MM.1S (cell line): ENCODE data around the gene CBFB.

Experiments used
- DNase-seq: peaks from one replicate; pipeline ENCODE4 v3.0.0-alpha.2; 2015
- H2AFZ ChIP-seq: fragments of 300-600 bp; sonication (generic); 2 replicates; pipeline ENCODE4 v1.6.0; 2016; ENCODE audit warnings: antibody characterized with exemption, low read length
- H3F3A ChIP-seq: fragments of 300-600 bp; sonication (generic); 2 replicates; pipeline ENCODE4 v1.6.1; 2016; ENCODE audit warnings: mild to moderate bottlenecking, antibody characterized with exemption, low read length, moderate library complexity, mixed read lengths; ENCODE audit not compliant: insufficient read depth
- H3K27ac ChIP-seq: fragments of 300-600 bp; sonication (generic); 2 replicates; pipeline ENCODE4 v1.5.1; 2016; ENCODE audit warnings: mild to moderate bottlenecking, low read length
- H3K27me3 ChIP-seq: fragments of 300-600 bp; sonication (generic); replicated peaks from 2 replicates; pipeline ENCODE4 v1.6.0; 2016; ENCODE audit warnings: low read length; ENCODE audit not compliant: insufficient read depth
- H3K36me3 ChIP-seq: fragments of 300-600 bp; sonication (generic); replicated peaks from 2 replicates; pipeline ENCODE4 v1.6.1; 2016; ENCODE audit warnings: mild to moderate bottlenecking, low read length, mixed read lengths; ENCODE audit not compliant: insufficient read depth
- H3K4me1 ChIP-seq: fragments of 300-600 bp; sonication (generic); 2 replicates; pipeline ENCODE4 v1.6.1; 2016; ENCODE audit warnings: low read length, mixed read lengths
- H3K4me2 ChIP-seq: fragments of 300-600 bp; sonication (generic); 2 replicates; pipeline ENCODE4 v1.6.0; 2016; ENCODE audit warnings: low read depth, low read length
- H3K4me3 ChIP-seq: fragments of 300-600 bp; sonication (generic); 2 replicates; pipeline ENCODE4 v1.5.1; 2016; ENCODE audit warnings: low read length, mixed read lengths
- H3K79me2 ChIP-seq: fragments of 300-600 bp; sonication (generic); 2 replicates; pipeline ENCODE4 v1.6.1; 2016; ENCODE audit warnings: mixed run types, low read length, mixed read lengths
- H3K9ac ChIP-seq: fragments of 300-600 bp; sonication (generic); 2 replicates; pipeline ENCODE4 v1.6.1; 2016; ENCODE audit warnings: low read length, mixed read lengths
- H3K9me2 ChIP-seq: fragments of 300-600 bp; sonication (generic); replicated peaks from 2 replicates; pipeline ENCODE4 v1.6.1; 2016; ENCODE audit warnings: mild to moderate bottlenecking, low read length, mixed read lengths; ENCODE audit not compliant: insufficient read depth
- H3K9me3 ChIP-seq: fragments of 300-600 bp; sonication (generic); replicated peaks from 2 replicates; pipeline ENCODE4 v1.6.1; 2016; ENCODE audit warnings: mild to moderate bottlenecking, low read length, mixed read lengths; ENCODE audit not compliant: insufficient read depth
- H4K20me1 ChIP-seq: fragments of 300-600 bp; sonication (generic); 2 replicates; pipeline ENCODE4 v1.6.1; 2016; ENCODE audit warnings: mild to moderate bottlenecking, low read length, moderate library complexity, mixed read lengths; ENCODE audit not compliant: insufficient read depth
- CTCF ChIP-seq: fragments of 300-600 bp; sonication (generic); IDR thresholded peaks from 2 replicates; pipeline ENCODE4 v1.5.1; 2016; ENCODE audit warnings: antibody characterized with exemption, low read length, mixed read lengths
- EZH2 ChIP-seq: fragments of 300-600 bp; sonication (generic); optimal IDR thresholded peaks from 2 replicates; pipeline ENCODE3; 2017; ENCODE audit warnings: low read depth, mild to moderate bottlenecking, antibody characterized with exemption, low read length, mixed read lengths
- EZH2phosphoT487 ChIP-seq: fragments of 300-600 bp; sonication (generic); IDR thresholded peaks from 2 replicates; pipeline ENCODE4 v1.6.1; 2018; ENCODE audit warnings: antibody characterized with exemption, low read length

The CBFB gene

GRCh38 chr16:67142342-67142741 lies 113.4 kb downstream of the CBFB start:
- no peak overlapping the region for H3K9ac ChIP-seq
- no peaks in the 10 kb centered on the region for H3K9me2 ChIP-seq
- H3K4me3 ChIP-seq, result no peak overlapping the region
- TF ChIP-seq EZH2 (no peak), CTCF (no peak), EZH2phosphoT487 (no peak)
- H3K9me3 ChIP-seq, result no peaks in the 10 kb centered on the region
- H3K27me3 ChIP-seq, result no peaks in the 10 kb centered on the region
- H2AFZ ChIP-seq, result no peak overlapping the region
- no peaks in the 10 kb centered on the region for H3K4me1 ChIP-seq
- no peak for DNase-seq
- no peaks in the 10 kb centered on the region for H3F3A ChIP-seq
- H3K36me3 ChIP-seq, result 0 out of 2 replicates have a peak, but pooled peaks cover 4% of the 10 kb centered on the region
- no peak overlapping the region for H3K4me2 ChIP-seq
- H4K20me1 ChIP-seq, result no peaks in the 10 kb centered on the region
- no peaks in the 10 kb centered on the region for H3K79me2 ChIP-seq
- no peak overlapping the region for H3K27ac ChIP-seq

- H3K4me3 ChIP-seq, result no peak overlapping the region
- no peak overlapping the region for H3K4me2 ChIP-seq
- no peak overlapping the region for H3K27ac ChIP-seq
- no peak overlapping the region for H2AFZ ChIP-seq
- H3K9me2 ChIP-seq, result no peaks in the 10 kb centered on the region
- no peaks in the 10 kb centered on the region for H4K20me1 ChIP-seq
- no peaks in the 10 kb centered on the region for H3K27me3 ChIP-seq
- 0 out of 2 replicates have a peak, but pooled peaks cover 4% of the 10 kb centered on the region for H3K36me3 ChIP-seq
- peaks cover 4% of the 10 kb centered on the region; the same call in 1 of the 2 replicates for H3F3A ChIP-seq
- H3K9me3 ChIP-seq, result no peaks in the 10 kb centered on the region
- H3K9ac ChIP-seq, result no peak overlapping the region
- H3K79me2 ChIP-seq, result no peaks in the 10 kb centered on the region
- no peak for DNase-seq
- no peaks in the 10 kb centered on the region for H3K4me1 ChIP-seq
- no peak for TF ChIP-seq EZH2
- no peak for TF ChIP-seq CTCF
- no peak for TF ChIP-seq EZH2phosphoT487
Observed at GRCh38 chr16:67144943-67145342, 116.0 kb downstream of the CBFB start.

- no peaks in the 10 kb centered on the region for H3K9me3 ChIP-seq
- H3K4me2 ChIP-seq, result no peak overlapping the region
- H3K79me2 ChIP-seq, result no peaks in the 10 kb centered on the region
- TF ChIP-seq EZH2 (no peak), EZH2phosphoT487 (no peak), CTCF (no peak)
- no peak overlapping the region for H3K4me3 ChIP-seq
- 0 out of 2 replicates have a peak, but pooled peaks cover 3% of the 10 kb centered on the region for H3K36me3 ChIP-seq
- no peaks in the 10 kb centered on the region for H3K4me1 ChIP-seq
- peaks cover 4% of the 10 kb centered on the region; the same call in 1 of the 2 replicates for H3F3A ChIP-seq
- no peaks in the 10 kb centered on the region for H3K27me3 ChIP-seq
- H3K9me2 ChIP-seq, result no peaks in the 10 kb centered on the region
- no peak overlapping the region for H3K27ac ChIP-seq
- no peak overlapping the region for H3K9ac ChIP-seq
- no peaks in the 10 kb centered on the region for H4K20me1 ChIP-seq
- H2AFZ ChIP-seq, result no peak overlapping the region
- DNase-seq, result no peak
Observed at GRCh38 chr16:67145746-67146145, 116.8 kb downstream of the CBFB start.
